Measurements from ENCODE around the gene POLR3B.

- TF ChIP-seq CTCF (IDR thresholded peaks at IDR 0.05): no peak
- no peak for TF ChIP-seq ZFX (IDR thresholded peaks at IDR 0.05; ENCODE audit: borderline replicate concordance)
Measured at GRCh38 chr12:106333010-106333409, 24.5 kb upstream of the POLR3B start.

Data from 22Rv1 (cell line).